Tibial nerve (tissue), 4 donors: ENCODE data around the gene PTPN22. TPM values are rescaled to one million over a fixed set of nuclear protein-coding genes. Genes with fewer than 3 reads are reported as not detected.

Experiments used
- DNase-seq, 2 donors: peaks; one replicate each; pipeline ENCODE4 v3.0.0-alpha.2; 2019; ENCODE audit warnings: low spot score in 2 of 2
- H3K27ac ChIP-seq, 4 donors: fragments of 200-600 bp; sonication (generic) in 3 of 4; one replicate each; pipeline ENCODE4 v1.5.1; 2017 to 2019; ENCODE audit warnings: mild to moderate bottlenecking in 1 of 4
- H3K27me3 ChIP-seq, 2 donors: fragments of 200-600 bp; sonication (generic) in 1 of 2; one replicate each; pipeline versions ENCODE4 v1.5.1 to v1.6.0; 2017 to 2019
- H3K36me3 ChIP-seq, 3 donors: fragments of 200-600 bp; sonication (generic); one replicate each; pipeline ENCODE4 v1.5.1; 2018 to 2019
- H3K4me1 ChIP-seq, 4 donors: fragments of 200-600 bp; sonication (generic) in 3 of 4; one replicate each; pipeline ENCODE4 v1.5.1; 2017 to 2019
- H3K4me3 ChIP-seq, 4 donors: fragments of 200-600 bp; sonication (generic) in 3 of 4; one replicate each; pipeline ENCODE4 v1.5.1; 2017 to 2019; ENCODE audit warnings: mild to moderate bottlenecking in 1 of 4, moderate library complexity in 1 of 4
- H3K9me3 ChIP-seq, 4 donors: fragments of 200-600 bp; sonication (generic) in 3 of 4; one replicate each; pipeline ENCODE4 v1.5.1; 2017 to 2019
- CTCF ChIP-seq, 5 experiments: fragments of 200-600 bp in 3 of 5; fragments of 450-650 bp in 2 of 5; sonication (generic) in 3 of 5; IDR thresholded peaks; one replicate each; pipeline ENCODE4 v1.5.1; 2016 to 2019; ENCODE audit warnings: antibody characterized with exemption in 5 of 5, mild to moderate bottlenecking in 3 of 5, moderate library complexity in 2 of 5
- EP300 ChIP-seq, 2 donors: sonication (generic); formaldehyde crosslinking; IDR thresholded peaks; one replicate each; pipeline ENCODE4 v1.6.1; 2017; ENCODE audit warnings: antibody characterized with exemption in 2 of 2, mild to moderate bottlenecking in 1 of 2
- POLR2A ChIP-seq, 2 donors: fragments of 450-650 bp; IDR thresholded peaks; one replicate each; pipeline ENCODE4 v1.6.1; 2017; ENCODE audit warnings: antibody characterized with exemption in 2 of 2, mild to moderate bottlenecking in 2 of 2, moderate library complexity in 2 of 2
- WGBS, 2 donors: methylation state at CpG; one replicate each; pipeline ENCODE4 v1.1.5; 2018; 5-methylcytosine and 5-hydroxymethylcytosine counted together
- total RNA-seq, 4 donors: library from RNA; depleted of rRNA; stranded (reverse); fragments of >200 nt; gene quantifications; one replicate each; pipeline ENCODE4 v1.1.0, GENCODE V29; 2016

Gene PTPN22
- total RNA-seq, 4 donors from 2014 or later, result 2.3 to 4.9 (median 3.5) TPM

- DNase-seq, result no peak
- no peak for TF ChIP-seq POLR2A (IDR thresholded peaks at IDR 0.05)
- no peak for TF ChIP-seq CTCF (IDR thresholded peaks at IDR 0.05)
- no peak for TF ChIP-seq EP300 (IDR thresholded peaks at IDR 0.05)
- no peaks in the 10 kb centered on the region for H3K27me3 ChIP-seq
- 95 to 96% methylated on average over 2 of the region's 2 CpGs for WGBS, 2 donors
- H3K27ac ChIP-seq, result no peak overlapping the region
- no peak overlapping the region for H3K4me3 ChIP-seq
- peaks cover 0 to 3% (median 0%) of the 10 kb centered on the region in 4 donors for H3K4me1 ChIP-seq
- H3K36me3 ChIP-seq, result no peaks in the 10 kb centered on the region
- no peaks in the 10 kb centered on the region for H3K9me3 ChIP-seq
These were observed 36.8 kb downstream of the PTPN22 start for GRCh38 chr1:113834716-113835115.

- no peaks in the 10 kb centered on the region for H3K9me3 ChIP-seq
- no peak for DNase-seq
- no peaks in the 10 kb centered on the region for H3K27me3 ChIP-seq
- no peak for TF ChIP-seq CTCF (IDR thresholded peaks at IDR 0.05)
- TF ChIP-seq EP300 (IDR thresholded peaks at IDR 0.05), result no peak
- TF ChIP-seq POLR2A (IDR thresholded peaks at IDR 0.05), result no peak
- WGBS, 2 donors, result 72 to 73% methylated on average over 3 of the region's 3 CpGs
- H3K4me1 ChIP-seq, result no peaks in the 10 kb centered on the region
- no peaks in the 10 kb centered on the region for H3K36me3 ChIP-seq
- no peak overlapping the region for H3K27ac ChIP-seq
- no peak overlapping the region for H3K4me3 ChIP-seq
These were observed 41.5 kb downstream of the PTPN22 start for GRCh38 chr1:113830039-113830438.

- TF ChIP-seq CTCF (IDR thresholded peaks at IDR 0.05) (no peak), POLR2A (IDR thresholded peaks at IDR 0.05) (no peak), EP300 (IDR thresholded peaks at IDR 0.05) (no peak)
- DNase-seq, result no peak
- 56 to 69% methylated on average over 1 of the region's 1 CpG for WGBS, 2 donors
These were observed 49.6 kb downstream of the PTPN22 start for GRCh38 chr1:113821916-113822315.

GRCh38 chr1:113818578-113818977 lies 52.9 kb downstream of the PTPN22 start:
- TF ChIP-seq EP300 (IDR thresholded peaks at IDR 0.05) (no peak), POLR2A (IDR thresholded peaks at IDR 0.05) (no peak), CTCF (IDR thresholded peaks at IDR 0.05) (no peak)
- H3K27ac ChIP-seq, result no peak overlapping the region
- no peaks in the 10 kb centered on the region for H3K4me1 ChIP-seq
- 92 to 94% methylated on average over 2 of the region's 2 CpGs for whole genome bisulfite sequencing, 2 donors
- peaks cover 0 to 4% (median 0%) of the 10 kb centered on the region in 3 donors for H3K36me3 ChIP-seq
- no peak overlapping the region for H3K4me3 ChIP-seq
- H3K27me3 ChIP-seq, result no peaks in the 10 kb centered on the region
- no peaks in the 10 kb centered on the region for H3K9me3 ChIP-seq
- DNase-seq, result no peak

More at GRCh38 chr1:113821916-113822315, 49.6 kb downstream of the PTPN22 start:
- H3K4me3 ChIP-seq, result no peak overlapping the region
- no peaks in the 10 kb centered on the region for H3K27me3 ChIP-seq
- peaks cover 0 to 4% (median 0%) of the 10 kb centered on the region in 3 donors for H3K36me3 ChIP-seq
- H3K9me3 ChIP-seq, result no peaks in the 10 kb centered on the region
- no peak overlapping the region for H3K27ac ChIP-seq
- no peaks in the 10 kb centered on the region for H3K4me1 ChIP-seq

GRCh38 chr1:113813218-113813617 lies 58.3 kb downstream of the PTPN22 start:
- DNase-seq, result no peak
- H3K9me3 ChIP-seq, result no peaks in the 10 kb centered on the region
- H3K27ac ChIP-seq, result peak overlapping the region in 3 of 4 donors; percentile 90 to 99 (median 97)
- peaks cover 0 to 26% (median 8%) of the 10 kb centered on the region in 4 donors for H3K4me1 ChIP-seq
- no peaks in the 10 kb centered on the region for H3K36me3 ChIP-seq
- H3K4me3 ChIP-seq, result peak overlapping the region in 1 of 4 donors; percentile 98
- TF ChIP-seq CTCF (IDR thresholded peaks at IDR 0.05), result no peak
- no peak for TF ChIP-seq EP300 (IDR thresholded peaks at IDR 0.05)
- no peak for TF ChIP-seq POLR2A (IDR thresholded peaks at IDR 0.05)
- WGBS, 2 donors, result 93% methylated on average over 15 of the region's 15 CpGs
- no peaks in the 10 kb centered on the region for H3K27me3 ChIP-seq
